Breast epithelium (tissue), 4 donors: ENCODE data around the gene ZNF438. TPM values are rescaled to one million over a fixed set of nuclear protein-coding genes. Genes with fewer than 3 reads are reported as not detected.
A peak's percentile ranks its signal among the peaks of the same experiment; 100 is the strongest.
"Not testable (repeated sequence)": the region's sequence is repeated elsewhere in the genome, so short reads cannot be mapped to it uniquely, and the experiment has no call there.

Experiments used
- DNase-seq, 2 donors: peaks; one replicate each; pipeline ENCODE4 v3.0.0-alpha.2; 2019; ENCODE audit warnings: low spot score in 2 of 2
- H3K27ac ChIP-seq, 2 donors: fragments of 200-600 bp; sonication (generic) in 1 of 2; one replicate each; pipeline ENCODE4 v1.5.1; 2016 to 2019; ENCODE audit warnings: mild to moderate bottlenecking in 1 of 2
- H3K27me3 ChIP-seq, 2 donors: fragments of 200-600 bp; sonication (generic) in 1 of 2; one replicate each; pipeline versions ENCODE4 v1.5.1 to v1.6.0; 2017 to 2019; ENCODE audit warnings: control low read depth in 1 of 2, mild to moderate bottlenecking in 1 of 2
- H3K36me3 ChIP-seq: fragments of 200-600 bp; one replicate; pipeline ENCODE4 v1.5.1; 2019
- H3K4me1 ChIP-seq, 2 donors: fragments of 200-600 bp; sonication (generic); one replicate each; pipeline ENCODE4 v1.5.1; 2016 to 2019; ENCODE audit warnings: control low read depth in 1 of 2
- H3K4me3 ChIP-seq, 3 donors: fragments of 200-600 bp; sonication (generic); 1 replicate in 2 of 3; 2 replicates in 1 of 3; pipeline ENCODE4 v1.5.1; 2016 to 2019; ENCODE audit warnings: mild to moderate bottlenecking in 3 of 3, moderate library complexity in 2 of 3
- H3K9me3 ChIP-seq, 2 donors: fragments of 200-600 bp; sonication (generic) in 1 of 2; one replicate each; pipeline ENCODE4 v1.5.1; 2016 to 2019; ENCODE audit warnings: control low read depth in 1 of 2
- CTCF ChIP-seq, 3 donors: fragments of 450-650 bp; IDR thresholded peaks; one replicate each; pipeline ENCODE4 v1.5.1; 2016 to 2017; ENCODE audit warnings: antibody characterized with exemption in 3 of 3, mild to moderate bottlenecking in 3 of 3, moderate library complexity in 3 of 3
- POLR2A ChIP-seq: fragments of 450-650 bp; IDR thresholded peaks from one replicate; pipeline ENCODE4 v1.6.1; 2016; ENCODE audit warnings: antibody characterized with exemption, mild to moderate bottlenecking, moderate library complexity
- POLR2AphosphoS5 ChIP-seq, 3 donors: sonication (generic); formaldehyde crosslinking; IDR thresholded peaks; one replicate each; pipeline ENCODE4 v1.6.1; 2017; ENCODE audit warnings: antibody characterized with exemption in 3 of 3
- intact Hi-C: fragments of 100-400 bp; cut with DNase I; formaldehyde crosslinking; loops from one replicate; pipeline ENCODE4 v1.15.1; 2023; ENCODE audit warnings: low total_unique reads
- total RNA-seq, 3 donors: library from RNA; depleted of rRNA; stranded (reverse); fragments of >200 nt; gene quantifications; one replicate each; pipeline ENCODE4 v1.1.0, GENCODE V29; 2016

The ZNF438 gene
- total RNA-seq, 3 donors from 2014 or later: 8.8 to 34.6 (median 10.0) TPM

- Histone ChIP-seq H3K27ac (peak overlapping the region; percentile 99 to 100), H3K9me3 (no peaks in the 10 kb centered on the region), H3K4me3 (peak overlapping the region; percentile 43 to 80 (median 74)), H3K36me3 (no peaks in the 10 kb centered on the region), H3K4me1 (no peaks in the 10 kb centered on the region), H3K27me3 (no peaks in the 10 kb centered on the region)
- TF ChIP-seq POLR2A: no peak
- no peak for TF ChIP-seq POLR2AphosphoS5 (IDR thresholded peaks at IDR 0.05)
- no peak for TF ChIP-seq CTCF (IDR thresholded peaks at IDR 0.05)
- DNase-seq: no peak
- intact Hi-C loops: loop anchor here (5.0 kb wide), 1 partner anchor 244 kb away; no protein-coding TSS in a partner anchor
These were observed 484 bp downstream of the ZNF438 start for GRCh38 chr10:31031205-31031557.

GRCh38 chr10:31030800-31031199, 865 bp downstream of the ZNF438 start:
- intact Hi-C loops: loop anchor here (5.0 kb wide), 1 partner anchor 243 kb away; no protein-coding TSS in a partner anchor

GRCh38 chr10:31030260-31030659, 1.4 kb downstream of the ZNF438 start:
- Histone ChIP-seq H3K27me3 (no peaks in the 10 kb centered on the region), H3K9me3 (no peaks in the 10 kb centered on the region), H3K27ac (peak overlapping the region; percentile 99 to 100), H3K36me3 (no peaks in the 10 kb centered on the region), H3K4me3 (peak overlapping the region in 1 of 3 donors; percentile 43), H3K4me1 (no peaks in the 10 kb centered on the region)
- intact Hi-C loops: loop anchor here (5.0 kb wide), 1 partner anchor 243 kb away; no protein-coding TSS in a partner anchor
- TF ChIP-seq POLR2A: no peak
- no peak for TF ChIP-seq CTCF (IDR thresholded peaks at IDR 0.05)
- no peak for TF ChIP-seq POLR2AphosphoS5 (IDR thresholded peaks at IDR 0.05)
- no peak for DNase-seq

More at GRCh38 chr10:31030800-31031199, 865 bp downstream of the ZNF438 start:
- no peaks in the 10 kb centered on the region for H3K9me3 ChIP-seq
- no peaks in the 10 kb centered on the region for H3K36me3 ChIP-seq
- TF ChIP-seq POLR2A: no peak
- TF ChIP-seq CTCF (IDR thresholded peaks at IDR 0.05): no peak
- TF ChIP-seq POLR2AphosphoS5 (IDR thresholded peaks at IDR 0.05): no peak
- DNase-seq: no peak
- H3K4me3 ChIP-seq: peak overlapping the region; percentile 43 to 80 (median 74)
- H3K27me3 ChIP-seq: no peaks in the 10 kb centered on the region
- H3K4me1 ChIP-seq: no peaks in the 10 kb centered on the region
- H3K27ac ChIP-seq: peak overlapping the region; percentile 99 to 100

- no peak overlapping the region for H3K4me3 ChIP-seq
- no peaks in the 10 kb centered on the region for H3K36me3 ChIP-seq
- no peaks in the 10 kb centered on the region for H3K4me1 ChIP-seq
- intact Hi-C loops: no loop called here
- H3K9me3 ChIP-seq: no peaks in the 10 kb centered on the region
- H3K27me3 ChIP-seq: no peaks in the 10 kb centered on the region
- H3K27ac ChIP-seq: no peak overlapping the region
- no peak for TF ChIP-seq POLR2A
- TF ChIP-seq POLR2AphosphoS5 (IDR thresholded peaks at IDR 0.05): peak in 1 of 3 donors; percentile 40
- no peak for TF ChIP-seq CTCF (IDR thresholded peaks at IDR 0.05)
- no peak for DNase-seq
These were observed 3.6 kb downstream of the ZNF438 start for GRCh38 chr10:31028081-31028480.

- H3K4me1 ChIP-seq, H3K36me3 ChIP-seq, DNase-seq, H3K27ac ChIP-seq, intact Hi-C loops, H3K4me3 ChIP-seq, H3K9me3 ChIP-seq, H3K27me3 ChIP-seq: not testable (repeated sequence)
These were observed 5.4 kb downstream of the ZNF438 start for GRCh38 chr10:31026279-31026678.

- TF ChIP-seq POLR2A (no peak), CTCF (IDR thresholded peaks at IDR 0.05) (no peak), POLR2AphosphoS5 (IDR thresholded peaks at IDR 0.05) (no peak)
- H3K4me3 ChIP-seq: no peak overlapping the region
- no peaks in the 10 kb centered on the region for H3K27me3 ChIP-seq
- DNase-seq: no peak
- H3K27ac ChIP-seq: no peak overlapping the region
- intact Hi-C loops: no loop called here
- no peaks in the 10 kb centered on the region for H3K4me1 ChIP-seq
- H3K36me3 ChIP-seq: no peaks in the 10 kb centered on the region
- no peaks in the 10 kb centered on the region for H3K9me3 ChIP-seq
These were observed 6.5 kb downstream of the ZNF438 start for GRCh38 chr10:31025142-31025541.
